IPS-20b (cell line): ENCODE data around the gene NXPE3.
"Not testable (repeated sequence)": the region's sequence is repeated elsewhere in the genome, so short reads cannot be mapped to it uniquely, and the experiment has no call there.

ENCODE experiments used
- H3K27ac ChIP-seq: one replicate; pipeline ENCODE4 v1.5.1; 2013; ENCODE audit warnings: low read length
- H3K27me3 ChIP-seq: 2 replicates; pipeline ENCODE4 v1.6.1; 2013; ENCODE audit warnings: mild to moderate bottlenecking, low read length, inconsistent platforms; ENCODE audit not compliant: insufficient read depth
- H3K36me3 ChIP-seq: 2 replicates; pipeline ENCODE4 v1.6.1; 2013; ENCODE audit warnings: low read depth, mild to moderate bottlenecking, inconsistent platforms, low read length, moderate library complexity; ENCODE audit not compliant: insufficient read depth
- H3K4me1 ChIP-seq: 2 replicates; pipeline ENCODE4 v1.6.1; 2013; ENCODE audit warnings: mild to moderate bottlenecking, control low read depth, inconsistent platforms, low read length, moderate library complexity; ENCODE audit not compliant: insufficient read depth
- H3K4me3 ChIP-seq: 2 replicates; pipeline ENCODE4 v1.5.1; 2013; ENCODE audit warnings: mild to moderate bottlenecking, low read length, inconsistent platforms
- H3K9ac ChIP-seq: 2 replicates; pipeline ENCODE4 v1.6.1; 2013; ENCODE audit warnings: low read depth, mild to moderate bottlenecking, inconsistent platforms, low read length, moderate library complexity
- H3K9me3 ChIP-seq: 2 replicates; pipeline ENCODE4 v1.6.1; 2013; ENCODE audit warnings: mild to moderate bottlenecking, low read depth, low read length, inconsistent platforms; ENCODE audit not compliant: insufficient read depth

NXPE3 gene

GRCh38 chr3:101779047-101779821, at the start of gene NXPE3:
TSS of gene NXPE3 (plus strand) at chr3:101779211. CDS start at chr3:101785597, 6,386 bp downstream.
- H3K36me3 ChIP-seq: peaks cover 11% of the 10 kb centered on the region
- H3K27ac ChIP-seq: no peak within 1 kb of the TSS
- H3K4me3 ChIP-seq: peak within 1 kb of the TSS; percentile 89
- peaks cover 17% of the 10 kb centered on the region for H3K4me1 ChIP-seq
- H3K9ac ChIP-seq: peak within 1 kb of the TSS; percentile 62; the same call in 1 of the 2 replicates
- H3K27me3 ChIP-seq: peaks cover 8% of the 10 kb centered on the region
- H3K9me3 ChIP-seq: no peaks in the 10 kb centered on the region

- H3K9ac ChIP-seq: no peak overlapping the region
- no peak overlapping the region for H3K4me3 ChIP-seq
- no peaks in the 10 kb centered on the region for H3K9me3 ChIP-seq
- H3K27ac ChIP-seq: no peak overlapping the region
- no peaks in the 10 kb centered on the region for H3K27me3 ChIP-seq
- peaks cover 75% of the 10 kb centered on the region for H3K36me3 ChIP-seq
- peaks cover 3% of the 10 kb centered on the region; the same call in 1 of the 2 replicates for H3K4me1 ChIP-seq
Observed at GRCh38 chr3:101729586-101729985, 49.4 kb upstream of the NXPE3 start.

- peaks cover 88% of the 10 kb centered on the region for H3K36me3 ChIP-seq
- no peak overlapping the region for H3K9ac ChIP-seq
- no peaks in the 10 kb centered on the region for H3K9me3 ChIP-seq
- H3K27me3 ChIP-seq: no peaks in the 10 kb centered on the region
- H3K27ac ChIP-seq: no peak overlapping the region
- peaks cover under 1% of the 10 kb centered on the region; the same call in 1 of the 2 replicates for H3K4me1 ChIP-seq
- no peak overlapping the region for H3K4me3 ChIP-seq
Observed at GRCh38 chr3:101730839-101731238, 48.2 kb upstream of the NXPE3 start.

GRCh38 chr3:101732240-101732641, 46.8 kb upstream of the NXPE3 start:
- Histone ChIP-seq H3K4me1 (no peaks in the 10 kb centered on the region), H3K4me3 (no peak overlapping the region), H3K9me3 (no peaks in the 10 kb centered on the region), H3K36me3 (peaks cover 89% of the 10 kb centered on the region), H3K27me3 (no peaks in the 10 kb centered on the region), H3K27ac (no peak overlapping the region), H3K9ac (no peak overlapping the region)

- Histone ChIP-seq H3K9me3 (peaks cover 4% of the 10 kb centered on the region; the same call in 1 of the 2 replicates), H3K27ac (no peak overlapping the region), H3K4me3 (no peak overlapping the region), H3K4me1 (no peaks in the 10 kb centered on the region), H3K9ac (no peak overlapping the region), H3K36me3 (peaks cover 60% of the 10 kb centered on the region), H3K27me3 (no peaks in the 10 kb centered on the region)
Observed at GRCh38 chr3:101735833-101736232, 43.2 kb upstream of the NXPE3 start.

GRCh38 chr3:101741914-101742313, 37.1 kb upstream of the NXPE3 start:
- H3K27me3 ChIP-seq, H3K4me3 ChIP-seq: not testable (repeated sequence)

GRCh38 chr3:101744811-101745210, 34.2 kb upstream of the NXPE3 start:
- 0 out of 2 replicates have a peak, but pooled peaks cover 6% of the 10 kb centered on the region for H3K36me3 ChIP-seq
- H3K4me1 ChIP-seq: no peaks in the 10 kb centered on the region
- no peak overlapping the region for H3K4me3 ChIP-seq
- H3K9me3 ChIP-seq: no peaks in the 10 kb centered on the region; the same call in 1 of the 2 replicates
- H3K9ac ChIP-seq: no peak overlapping the region
- no peaks in the 10 kb centered on the region for H3K27me3 ChIP-seq
- H3K27ac ChIP-seq: no peak overlapping the region

More at GRCh38 chr3:101741914-101742313, 37.1 kb upstream of the NXPE3 start:
- not testable (repeated sequence) for H3K9ac ChIP-seq, H3K4me1 ChIP-seq, H3K36me3 ChIP-seq, H3K9me3 ChIP-seq, H3K27ac ChIP-seq

GRCh38 chr3:101745934-101746333, 33.1 kb upstream of the NXPE3 start:
- not testable (repeated sequence) for H3K27ac ChIP-seq, H3K36me3 ChIP-seq

GRCh38 chr3:101753386-101754113, 25.5 kb upstream of the NXPE3 start:
- H3K9ac ChIP-seq, H3K4me3 ChIP-seq, H3K27ac ChIP-seq, H3K4me1 ChIP-seq, H3K9me3 ChIP-seq, H3K27me3 ChIP-seq: not testable (repeated sequence)
- peaks cover 39% of the 10 kb centered on the region for H3K36me3 ChIP-seq

More at GRCh38 chr3:101745934-101746333, 33.1 kb upstream of the NXPE3 start:
- not testable (repeated sequence) for H3K27me3 ChIP-seq, H3K9ac ChIP-seq, H3K4me1 ChIP-seq, H3K9me3 ChIP-seq, H3K4me3 ChIP-seq

- Histone ChIP-seq H3K9ac (no peak overlapping the region), H3K4me3 (no peak overlapping the region), H3K9me3 (no peaks in the 10 kb centered on the region), H3K36me3 (peaks cover 68% of the 10 kb centered on the region), H3K27ac (no peak overlapping the region), H3K27me3 (no peaks in the 10 kb centered on the region), H3K4me1 (no peaks in the 10 kb centered on the region)
Observed at GRCh38 chr3:101758224-101758623, 20.8 kb upstream of the NXPE3 start.

- Histone ChIP-seq H3K4me1 (no peaks in the 10 kb centered on the region), H3K27ac (no peak overlapping the region), H3K36me3 (peaks cover 67% of the 10 kb centered on the region), H3K9ac (no peak overlapping the region), H3K27me3 (no peaks in the 10 kb centered on the region), H3K4me3 (no peak overlapping the region), H3K9me3 (no peaks in the 10 kb centered on the region)
Observed at GRCh38 chr3:101762041-101762646, 16.9 kb upstream of the NXPE3 start.
